ENCODE measurements around the gene ACAP2.

ACAP2 gene

GRCh38 chr3:195274259-195274966 lies 168.4 kb downstream of the ACAP2 start:
- Histone ChIP-seq H3K27me3 (ENCODE audit: insufficient read depth, poor library complexity, severe bottlenecking) (no peaks in the 10 kb centered on the region), H3K4me1 (ENCODE audit: insufficient read depth, poor library complexity, severe bottlenecking) (peaks cover 7% of the 10 kb centered on the region), H3K4me3 (ENCODE audit: severe bottlenecking) (no peak overlapping the region), H3K36me3 (ENCODE audit: low read depth) (0 out of 2 replicates have a peak, but pooled peaks cover 7% of the 10 kb centered on the region), H3K9me3 (ENCODE audit: severe bottlenecking) (no peaks in the 10 kb centered on the region), H3K27ac (ENCODE audit: poor library complexity, severe bottlenecking) (no peak overlapping the region)
- TF ChIP-seq, protein P1, sequence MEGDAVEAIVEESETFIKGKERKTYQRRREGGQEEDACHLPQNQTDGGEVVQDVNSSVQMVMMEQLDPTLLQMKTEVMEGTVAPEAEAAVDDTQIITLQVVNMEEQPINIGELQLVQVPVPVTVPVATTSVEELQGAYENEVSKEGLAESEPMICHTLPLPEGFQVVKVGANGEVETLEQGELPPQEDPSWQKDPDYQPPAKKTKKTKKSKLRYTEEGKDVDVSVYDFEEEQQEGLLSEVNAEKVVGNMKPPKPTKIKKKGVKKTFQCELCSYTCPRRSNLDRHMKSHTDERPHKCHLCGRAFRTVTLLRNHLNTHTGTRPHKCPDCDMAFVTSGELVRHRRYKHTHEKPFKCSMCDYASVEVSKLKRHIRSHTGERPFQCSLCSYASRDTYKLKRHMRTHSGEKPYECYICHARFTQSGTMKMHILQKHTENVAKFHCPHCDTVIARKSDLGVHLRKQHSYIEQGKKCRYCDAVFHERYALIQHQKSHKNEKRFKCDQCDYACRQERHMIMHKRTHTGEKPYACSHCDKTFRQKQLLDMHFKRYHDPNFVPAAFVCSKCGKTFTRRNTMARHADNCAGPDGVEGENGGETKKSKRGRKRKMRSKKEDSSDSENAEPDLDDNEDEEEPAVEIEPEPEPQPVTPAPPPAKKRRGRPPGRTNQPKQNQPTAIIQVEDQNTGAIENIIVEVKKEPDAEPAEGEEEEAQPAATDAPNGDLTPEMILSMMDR (IDR thresholded peaks at IDR 0.05; ENCODE audit: poor library complexity, severe bottlenecking), result no peak
- DNase-seq (ENCODE audit: low spot score), result no peak
- ATAC-seq (ENCODE audit: low read depth), result no peak

- peak overlapping the region; percentile 67 for H3K27ac ChIP-seq (ENCODE audit: poor library complexity, severe bottlenecking)
- DNase-seq (ENCODE audit: low spot score) (peak; percentile 75), ATAC-seq (ENCODE audit: low read depth) (peak; percentile 81)
- TF ChIP-seq, protein P1 (IDR thresholded peaks at IDR 0.05; ENCODE audit: poor library complexity, severe bottlenecking), result peak; percentile 93
- peak overlapping the region; percentile 91 for H3K4me3 ChIP-seq (ENCODE audit: severe bottlenecking)
- H3K4me1 ChIP-seq (ENCODE audit: insufficient read depth, poor library complexity, severe bottlenecking), result peaks cover 7% of the 10 kb centered on the region
- H3K36me3 ChIP-seq (ENCODE audit: low read depth), result no peaks in the 10 kb centered on the region; the same call in 1 of the 2 replicates
- H3K27me3 ChIP-seq (ENCODE audit: insufficient read depth, poor library complexity, severe bottlenecking), result no peaks in the 10 kb centered on the region
- no peaks in the 10 kb centered on the region for H3K9me3 ChIP-seq (ENCODE audit: severe bottlenecking)
Measured at GRCh38 chr3:195271410-195272243, 171.2 kb downstream of the ACAP2 start.

DNA sequence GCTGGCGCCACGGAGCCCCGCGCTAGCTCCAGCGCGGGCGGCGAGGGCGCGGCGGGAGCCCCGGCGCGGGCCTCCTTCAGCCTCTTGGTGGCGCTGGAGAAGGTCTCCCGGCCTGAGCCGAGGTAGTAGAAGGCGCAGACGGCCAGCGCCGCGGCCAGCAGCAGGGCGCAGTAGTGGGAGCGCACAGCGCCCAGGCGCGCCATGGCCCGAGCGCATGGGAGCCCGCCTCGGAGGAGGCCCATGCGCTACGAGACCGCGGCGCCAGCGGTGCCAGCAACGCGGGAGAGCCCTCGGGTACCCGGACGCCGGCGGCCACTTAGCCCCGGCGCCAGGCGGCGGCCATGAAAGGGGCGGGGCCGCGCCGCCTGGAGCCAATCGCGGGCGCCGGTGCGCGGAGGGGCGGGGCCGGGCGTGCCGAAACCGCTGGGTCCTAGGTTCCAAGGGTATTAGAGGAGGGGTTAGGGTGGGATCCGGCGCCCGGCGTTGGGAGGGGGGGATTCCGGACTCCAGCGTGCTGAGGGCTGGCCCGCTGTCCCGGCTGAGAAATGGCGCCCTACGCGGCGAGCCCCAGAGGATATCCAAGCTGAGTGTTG lies 171.9 kb downstream of the ACAP2 start, which contains the start of gene XXYLT1:
Gene XXYLT1, minus strand, starts transcription at position 343 of the 593 bp plus-strand sequence. Its CDS starts 101 bp downstream, at position 242.
- DNase-seq (ENCODE audit: low spot score), result peak; percentile 81
- no peaks in the 10 kb centered on the region for H3K27me3 ChIP-seq (ENCODE audit: insufficient read depth, poor library complexity, severe bottlenecking)
- H3K36me3 ChIP-seq (ENCODE audit: low read depth), result no peaks in the 10 kb centered on the region; the same call in 1 of the 2 replicates
- ATAC-seq (ENCODE audit: low read depth), result peak; percentile 80
- TF ChIP-seq, protein P1 (IDR thresholded peaks at IDR 0.05; ENCODE audit: poor library complexity, severe bottlenecking), result no peak
- H3K9me3 ChIP-seq (ENCODE audit: severe bottlenecking), result no peaks in the 10 kb centered on the region
- H3K4me1 ChIP-seq (ENCODE audit: insufficient read depth, poor library complexity, severe bottlenecking), result peaks cover 7% of the 10 kb centered on the region
- peak within 1 kb of the TSS; percentile 67 for H3K27ac ChIP-seq (ENCODE audit: poor library complexity, severe bottlenecking)
- H3K4me3 ChIP-seq (ENCODE audit: severe bottlenecking), result peak within 1 kb of the TSS; percentile 91

DNA sequence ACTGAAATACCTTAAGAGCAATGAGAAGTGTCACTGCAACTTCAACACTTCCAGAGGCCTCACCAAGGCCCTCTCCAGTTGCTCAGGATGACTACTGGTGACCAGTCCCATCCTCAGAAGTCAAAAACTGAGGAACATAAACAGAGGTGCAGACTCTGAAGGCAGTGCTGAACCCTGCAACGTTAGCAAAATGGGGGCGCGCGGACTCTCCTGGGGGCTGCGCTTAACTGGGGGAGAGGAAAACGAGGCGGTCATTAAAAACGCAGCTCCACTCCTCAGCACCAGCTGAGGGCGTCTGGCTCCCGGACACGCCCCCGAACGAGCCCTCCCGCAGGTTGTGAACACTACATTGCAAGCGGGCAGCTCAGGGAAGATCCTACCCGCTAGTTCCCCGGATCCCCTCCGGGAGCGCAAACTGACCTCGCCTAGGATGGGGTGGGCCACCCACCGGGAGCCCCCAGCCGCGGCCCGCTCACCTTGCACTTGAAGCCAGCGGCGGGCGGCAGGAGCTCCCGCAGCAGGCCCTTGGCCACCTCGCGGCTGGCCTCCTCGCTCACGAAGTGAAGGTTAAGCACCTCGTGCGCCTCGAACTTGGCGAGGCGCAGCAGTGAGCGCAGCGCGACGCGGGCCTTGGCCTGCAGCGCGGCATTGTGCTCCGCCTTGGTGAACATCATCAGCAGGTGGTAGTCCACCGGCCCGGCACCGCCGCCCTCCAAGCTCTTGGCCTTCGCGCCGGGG lies 172.6 kb downstream of the ACAP2 start:
- Histone ChIP-seq H3K9me3 (ENCODE audit: severe bottlenecking) (no peaks in the 10 kb centered on the region), H3K36me3 (ENCODE audit: low read depth) (no peaks in the 10 kb centered on the region; the same call in 1 of the 2 replicates), H3K4me1 (ENCODE audit: insufficient read depth, poor library complexity, severe bottlenecking) (peaks cover 7% of the 10 kb centered on the region), H3K4me3 (ENCODE audit: severe bottlenecking) (peak overlapping the region; percentile 91), H3K27ac (ENCODE audit: poor library complexity, severe bottlenecking) (peak overlapping the region; percentile 67), H3K27me3 (ENCODE audit: insufficient read depth, poor library complexity, severe bottlenecking) (no peaks in the 10 kb centered on the region)
- ATAC-seq (ENCODE audit: low read depth) (peak; percentile 33; the same call in 2 of the 3 replicates), DNase-seq (ENCODE audit: low spot score) (peak; percentile 51)
- TF ChIP-seq, protein P1 (IDR thresholded peaks at IDR 0.05; ENCODE audit: poor library complexity, severe bottlenecking), result peak; percentile 19

All from RWPE2 (cell line).